GM21390 (cell line): ENCODE data around the gene SLC1A3.

Experiments
- ATAC-seq: cut with Tn5 transposase; IDR thresholded peaks from one replicate; pipeline ENCODE4 v1.9.1; 2021; ENCODE audit not compliant: unreplicated experiment

The SLC1A3 gene

GRCh38 chr5:36654564-36654963, 48.2 kb downstream of the SLC1A3 start:
- no peak for ATAC-seq

GRCh38 chr5:36655161-36655560, 48.8 kb downstream of the SLC1A3 start:
- ATAC-seq, result no peak

GRCh38 chr5:36656556-36656955, 50.1 kb downstream of the SLC1A3 start:
- no peak for ATAC-seq

GRCh38 chr5:36657563-36657995, 51.2 kb downstream of the SLC1A3 start:
- no peak for ATAC-seq

- no peak for ATAC-seq
Measured at GRCh38 chr5:36658038-36658756, 51.8 kb downstream of the SLC1A3 start.

- ATAC-seq, result no peak
Measured at GRCh38 chr5:36659411-36659810, 53.0 kb downstream of the SLC1A3 start.

- ATAC-seq, result no peak
Measured at GRCh38 chr5:36660397-36661049, 54.1 kb downstream of the SLC1A3 start.

- ATAC-seq, result no peak
Measured at GRCh38 chr5:36661456-36662220, 55.2 kb downstream of the SLC1A3 start.

GRCh38 chr5:36662291-36662851, 56.0 kb downstream of the SLC1A3 start:
- ATAC-seq, result no peak

GRCh38 chr5:36664766-36665165, 58.4 kb downstream of the SLC1A3 start:
- ATAC-seq, result no peak

GRCh38 chr5:36665628-36666027, 59.2 kb downstream of the SLC1A3 start:
- ATAC-seq, result no peak

GRCh38 chr5:36666274-36666673, 59.9 kb downstream of the SLC1A3 start:
- ATAC-seq, result no peak

GRCh38 chr5:36666986-36667385, 60.6 kb downstream of the SLC1A3 start:
- no peak for ATAC-seq

- ATAC-seq, result no peak
Measured at GRCh38 chr5:36667824-36668223, 61.4 kb downstream of the SLC1A3 start.

- no peak for ATAC-seq
Measured at GRCh38 chr5:36669015-36669651, 62.7 kb downstream of the SLC1A3 start.

- no peak for ATAC-seq
Measured at GRCh38 chr5:36670548-36670947, 64.1 kb downstream of the SLC1A3 start.

GRCh38 chr5:36675282-36675681, 68.9 kb downstream of the SLC1A3 start:
- no peak for ATAC-seq

- no peak for ATAC-seq
Measured at GRCh38 chr5:36679221-36679989, 73.0 kb downstream of the SLC1A3 start.

GRCh38 chr5:36680066-36680465, 73.7 kb downstream of the SLC1A3 start:
- ATAC-seq, result no peak

GRCh38 chr5:36681711-36682110, 75.3 kb downstream of the SLC1A3 start:
- no peak for ATAC-seq
